KOPT-K1 (cell line): ENCODE data around the gene IDH2.
"Not testable (repeated sequence)": the region's sequence is repeated elsewhere in the genome, so short reads cannot be mapped to it uniquely, and the experiment has no call there.

Source experiments
- H3K27ac ChIP-seq: fragments of 200-600 bp; sonication (generic); 2 replicates; pipeline ENCODE4 v1.5.1; 2016; ENCODE audit warnings: antibody characterized with exemption, mild to moderate bottlenecking, low read depth, low read length; ENCODE audit not compliant: poor library complexity, severe bottlenecking
- H3K36me3 ChIP-seq: fragments of 200-600 bp; sonication (generic); 2 replicates; pipeline ENCODE4 v1.5.1; 2017; ENCODE audit warnings: antibody characterized with exemption, mild to moderate bottlenecking, low read length, moderate library complexity; ENCODE audit not compliant: insufficient read depth
- H3K9me3 ChIP-seq: fragments of 200-600 bp; sonication (generic); 2 replicates; pipeline ENCODE4 v1.5.1; 2017; ENCODE audit warnings: antibody characterized with exemption, low read length, mild to moderate bottlenecking; ENCODE audit not compliant: insufficient read depth, poor library complexity, severe bottlenecking

IDH2 gene

DNA sequence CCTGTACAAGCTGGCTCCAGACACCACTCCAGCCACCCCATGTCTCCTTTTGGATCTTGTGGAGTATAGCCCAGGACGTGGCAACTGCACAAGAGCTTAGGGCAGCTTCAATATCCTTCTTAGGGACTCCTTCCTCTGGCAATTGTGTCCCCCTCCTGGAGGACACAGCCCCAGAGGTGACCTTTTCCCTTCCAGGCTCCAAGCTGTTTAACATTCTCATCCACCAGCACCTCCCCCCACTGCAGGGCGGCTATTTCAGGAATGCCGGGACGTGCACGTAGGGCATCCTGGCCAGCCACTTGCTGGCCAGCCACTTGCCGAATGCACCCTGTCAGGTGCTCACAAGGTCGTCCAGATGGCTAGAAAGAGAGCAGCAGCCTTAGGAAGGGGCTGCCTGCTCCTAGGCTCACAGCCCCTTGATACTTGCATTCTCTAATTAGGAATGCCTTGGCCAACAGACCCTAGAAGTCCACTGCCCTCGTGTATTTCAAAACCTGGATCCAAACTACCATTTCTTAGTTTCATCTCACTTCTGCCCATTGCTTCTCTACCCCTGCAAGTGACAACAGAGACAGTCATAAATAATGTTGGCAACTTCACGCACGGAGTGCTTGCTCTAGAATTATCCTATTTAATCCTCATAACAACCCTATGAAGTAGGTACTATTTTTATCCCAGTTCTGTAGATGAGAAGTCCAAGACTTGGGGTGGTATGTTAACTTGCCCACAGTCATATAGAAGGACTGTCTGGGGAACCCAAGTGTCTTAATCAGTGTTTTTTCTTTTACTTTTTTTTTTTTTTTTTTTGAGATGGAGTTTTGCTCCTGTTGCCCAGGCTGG, 24.5 kb upstream of the IDH2 start:
- Histone ChIP-seq H3K27ac (no peak overlapping the region), H3K9me3 (no peaks in the 10 kb centered on the region), H3K36me3 (no peaks in the 10 kb centered on the region)

DNA sequence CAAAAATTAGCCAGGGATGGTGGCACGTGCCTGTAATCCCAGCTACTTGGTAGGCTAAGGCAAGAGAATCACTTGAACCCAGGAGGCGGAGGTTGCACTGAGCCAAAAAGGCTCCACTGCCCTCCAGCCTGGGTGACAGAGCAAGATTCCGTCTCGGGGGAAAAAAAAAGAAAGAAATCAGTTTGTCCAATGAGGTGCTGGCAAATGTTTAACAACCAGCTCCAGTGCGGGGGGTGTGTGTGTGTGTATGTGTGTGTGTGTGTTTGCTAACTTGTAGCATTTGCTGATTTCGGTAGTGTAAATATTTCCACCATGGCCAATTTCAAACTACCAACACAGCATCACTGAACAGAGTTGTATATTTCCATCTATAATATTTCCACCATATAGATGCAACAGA, 23.8 kb upstream of the IDH2 start:
- H3K9me3 ChIP-seq = no peaks in the 10 kb centered on the region
- H3K27ac ChIP-seq = no peak overlapping the region
- no peaks in the 10 kb centered on the region for H3K36me3 ChIP-seq

DNA sequence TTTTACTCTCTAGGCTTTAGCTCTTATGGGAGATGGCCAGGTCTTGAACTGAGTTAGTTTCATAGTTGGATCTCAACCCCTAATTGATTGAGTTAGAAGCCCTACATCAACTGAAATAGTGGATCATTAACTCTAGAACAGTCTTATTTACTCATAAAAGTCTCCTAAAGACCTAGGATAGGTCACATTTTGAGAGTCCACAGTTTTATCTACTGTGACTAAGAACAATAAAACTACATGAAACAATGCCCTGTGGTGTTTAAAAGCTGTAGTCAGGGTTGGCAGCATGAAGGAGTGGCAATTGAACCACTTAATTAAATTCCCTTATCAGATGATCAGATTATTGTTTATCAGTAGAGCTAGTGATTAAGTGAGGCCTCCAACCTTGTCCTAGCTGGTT, 22.2 kb upstream of the IDH2 start:
- Histone ChIP-seq H3K36me3 (no peaks in the 10 kb centered on the region), H3K27ac (no peak overlapping the region), H3K9me3 (no peaks in the 10 kb centered on the region)

DNA sequence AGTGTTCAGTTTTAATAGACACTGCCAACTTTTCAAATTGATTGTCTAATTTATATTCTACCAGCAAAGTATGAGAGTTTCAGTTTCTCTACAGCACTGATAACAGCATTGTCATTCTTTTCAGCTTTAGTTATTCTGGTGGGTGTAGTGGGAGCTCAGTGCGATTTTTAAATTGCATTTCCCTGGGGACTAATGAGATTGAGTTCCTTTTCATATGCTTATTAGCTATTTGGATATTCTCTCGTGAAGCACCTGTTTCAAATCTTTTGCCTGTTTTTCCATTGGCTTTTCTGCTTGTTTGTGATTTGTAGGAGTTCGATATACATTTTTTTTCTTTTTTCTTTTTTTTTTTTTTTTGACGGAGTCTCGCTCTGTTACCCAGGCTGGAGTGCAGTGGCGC, 18.8 kb upstream of the IDH2 start:
- Histone ChIP-seq H3K9me3 (no peaks in the 10 kb centered on the region), H3K36me3 (no peaks in the 10 kb centered on the region), H3K27ac (no peak overlapping the region)

DNA sequence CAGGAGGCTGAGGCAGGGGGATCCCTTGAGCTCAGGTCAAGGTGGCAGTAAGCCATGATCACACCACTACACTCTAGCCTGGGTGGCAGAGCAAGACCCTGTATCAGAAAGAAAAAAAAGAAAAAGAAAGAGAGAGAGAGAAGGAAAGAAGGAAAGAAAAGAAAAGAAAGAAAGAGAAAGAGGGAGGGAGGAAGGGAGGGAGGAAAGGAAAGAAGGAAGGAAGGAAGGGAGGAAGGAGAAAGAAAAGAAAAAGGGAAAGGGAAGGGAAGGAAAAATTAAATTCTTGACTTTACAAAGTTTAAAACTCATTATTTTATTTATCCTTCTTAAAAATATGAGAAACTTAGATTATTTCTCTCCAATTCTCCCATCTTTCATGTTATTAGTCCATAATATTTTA, 17.1 kb upstream of the IDH2 start:
- no peak overlapping the region for H3K27ac ChIP-seq
- H3K36me3 ChIP-seq = no peaks in the 10 kb centered on the region
- H3K9me3 ChIP-seq = peaks cover 10% of the 10 kb centered on the region

DNA sequence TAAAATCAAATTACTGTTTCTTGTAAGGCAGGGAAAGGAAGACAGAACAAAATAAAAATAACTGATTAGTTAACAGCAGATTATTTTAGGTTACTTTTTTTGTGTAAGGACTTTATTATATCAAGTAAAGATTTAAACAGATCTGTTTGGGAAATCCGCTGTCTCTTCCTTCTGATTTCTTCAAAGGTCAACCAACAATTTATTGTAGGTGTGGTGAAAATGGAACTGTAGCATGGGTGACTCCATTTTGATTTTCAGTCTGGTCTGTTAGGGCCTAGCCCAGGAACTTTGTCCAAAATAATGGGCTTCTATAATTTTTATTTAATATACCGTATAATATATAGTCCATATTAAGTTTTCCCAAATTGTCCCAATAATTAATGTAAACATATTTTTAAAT, 13.5 kb upstream of the IDH2 start:
- Histone ChIP-seq H3K27ac (no peak overlapping the region), H3K9me3 (peaks cover 19% of the 10 kb centered on the region), H3K36me3 (no peaks in the 10 kb centered on the region)

DNA sequence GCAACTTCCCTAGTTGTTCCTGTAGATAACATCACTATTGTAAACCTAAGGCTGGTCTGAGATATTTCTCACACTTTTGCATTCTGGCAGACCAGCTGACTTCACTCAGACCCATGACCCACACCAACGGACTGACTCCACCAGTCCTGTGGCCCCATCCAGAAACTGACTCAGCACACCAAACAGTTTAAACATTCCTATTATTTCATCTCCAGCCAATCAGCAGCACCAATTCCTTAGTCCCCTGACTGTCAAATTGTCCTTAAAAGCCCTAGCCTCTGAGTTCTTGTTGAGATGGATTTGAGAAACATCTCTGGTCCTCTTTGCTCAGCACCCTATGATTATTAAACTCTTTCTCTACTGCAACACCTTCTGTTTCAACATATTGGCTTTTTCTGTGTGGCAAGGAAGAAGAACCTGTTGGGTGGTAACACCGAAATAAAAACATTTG, 12.2 kb upstream of the IDH2 start:
- H3K9me3 ChIP-seq = peaks cover 19% of the 10 kb centered on the region

DNA sequence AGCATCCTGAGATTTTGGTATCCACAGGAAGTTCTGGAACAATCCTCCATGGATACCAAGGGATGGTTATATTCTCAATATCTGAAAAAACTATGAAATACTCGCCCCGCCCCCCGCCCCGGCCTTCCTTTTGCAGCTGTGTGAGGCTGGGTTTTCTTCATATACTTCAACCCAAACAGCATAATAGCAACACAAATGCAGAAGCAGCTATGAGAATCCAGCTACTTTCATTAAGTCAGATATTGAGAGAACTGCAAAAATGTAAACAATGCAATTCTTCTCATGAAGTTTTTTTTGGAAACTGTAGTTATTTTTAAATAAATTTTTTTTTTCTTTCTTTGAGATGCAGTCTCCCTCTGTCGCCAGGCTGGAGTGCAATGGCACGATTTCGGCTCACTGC, 10.9 kb upstream of the IDH2 start:
- Histone ChIP-seq H3K27ac (no peak overlapping the region), H3K36me3 (no peaks in the 10 kb centered on the region), H3K9me3 (peaks cover 19% of the 10 kb centered on the region)

More for the DNA sequence above, 12.2 kb upstream of the IDH2 start:
- H3K36me3 ChIP-seq = no peaks in the 10 kb centered on the region
- no peak overlapping the region for H3K27ac ChIP-seq

DNA sequence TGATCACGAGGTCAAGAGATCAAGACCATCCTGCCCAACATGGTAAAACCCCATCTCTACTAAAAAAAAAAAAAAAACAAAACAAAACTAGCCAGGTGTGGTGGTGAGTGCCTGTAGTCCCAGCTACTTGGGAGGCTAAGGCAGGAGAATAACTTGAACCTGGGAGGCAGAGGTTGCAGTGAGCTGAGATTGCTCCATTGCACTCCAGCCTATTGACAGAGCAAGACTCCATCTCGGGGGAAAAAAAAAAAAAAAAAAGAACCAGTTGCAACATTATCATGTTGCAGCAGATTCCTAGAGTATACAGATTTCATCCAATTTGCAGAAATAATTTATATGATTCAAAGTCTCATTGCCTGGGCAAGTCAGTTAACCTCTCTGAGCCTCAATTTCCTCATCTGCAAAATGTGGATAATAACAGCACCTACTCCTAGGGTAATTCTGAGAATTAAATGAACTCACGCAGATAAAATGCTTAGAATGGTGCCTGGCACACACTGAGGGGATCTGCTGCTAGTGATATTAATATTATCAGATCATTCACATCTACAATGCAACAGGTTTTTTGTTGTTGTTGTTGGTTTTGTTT, 7.0 kb upstream of the IDH2 start:
- not testable (repeated sequence) for H3K9me3 ChIP-seq, H3K27ac ChIP-seq, H3K36me3 ChIP-seq

DNA sequence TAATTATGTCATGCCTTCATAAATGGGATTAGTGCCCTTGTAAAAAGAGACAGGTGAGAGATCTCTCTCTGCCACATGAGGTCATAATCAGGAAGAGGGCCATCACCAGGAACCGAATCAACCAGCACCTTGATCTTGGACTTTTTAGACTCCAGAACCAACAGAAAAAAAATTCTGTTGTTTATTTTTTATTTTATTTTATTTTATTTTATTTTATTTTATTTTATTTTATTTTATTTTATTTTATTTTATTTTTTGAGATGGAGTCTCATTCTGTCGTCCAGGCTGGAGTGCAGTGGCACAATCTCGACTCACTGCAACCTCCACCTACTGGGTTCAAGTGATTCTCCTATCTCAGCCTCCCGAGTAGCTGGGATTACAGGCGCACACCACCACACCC, 5.8 kb upstream of the IDH2 start:
- H3K36me3 ChIP-seq, H3K9me3 ChIP-seq: not testable (repeated sequence)

DNA sequence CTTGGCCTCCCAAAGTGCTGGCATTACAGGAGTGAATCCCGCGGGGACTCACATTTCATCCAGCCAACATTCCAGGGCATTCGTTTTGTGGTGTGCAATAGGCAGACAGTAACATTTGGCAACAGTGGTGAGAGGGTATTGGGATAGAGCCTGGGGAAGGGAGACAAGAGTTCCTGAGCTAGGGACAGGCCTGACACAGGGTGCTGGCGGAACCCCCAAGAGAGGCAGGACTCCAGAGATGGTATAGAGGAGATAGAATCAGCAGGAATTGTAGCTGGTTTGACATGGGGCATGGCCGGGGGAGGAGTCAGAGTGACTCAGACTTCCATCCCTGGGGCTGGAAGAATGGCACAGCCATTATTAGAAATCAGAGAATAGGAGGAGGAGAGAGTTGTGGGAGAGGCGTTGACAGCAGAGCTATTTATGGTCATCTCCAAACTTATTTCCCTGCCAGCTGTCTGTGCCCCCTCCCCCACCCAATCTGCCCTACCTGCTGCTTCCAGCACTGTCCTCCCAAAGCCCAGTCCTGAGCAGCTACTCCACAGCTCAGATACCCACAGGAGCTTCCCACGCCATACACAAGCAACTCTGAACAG, 4.4 kb upstream of the IDH2 start:
- no peak overlapping the region for H3K27ac ChIP-seq

More for the DNA sequence above, 5.8 kb upstream of the IDH2 start:
- not testable (repeated sequence) for H3K27ac ChIP-seq

DNA sequence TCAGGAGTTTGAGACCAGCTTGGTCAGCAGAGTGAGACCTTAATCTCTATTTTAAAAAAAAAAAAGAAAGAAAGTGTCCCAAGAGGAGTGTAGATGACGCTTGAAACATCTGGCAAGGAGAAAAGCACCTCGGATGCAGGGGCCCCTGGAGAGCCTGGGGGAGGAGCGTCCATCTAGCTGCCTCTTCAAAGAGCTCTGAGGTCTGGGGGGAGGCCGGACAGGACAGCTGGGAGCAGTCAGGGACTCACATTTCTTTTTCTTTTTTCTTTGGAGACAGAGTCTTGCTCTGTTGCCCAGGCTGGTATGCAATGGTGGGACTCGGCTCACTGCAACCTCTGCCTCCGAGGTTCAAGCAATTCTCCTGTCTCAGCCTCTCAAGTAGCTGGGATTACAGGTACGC, 3.3 kb upstream of the IDH2 start:
- Histone ChIP-seq H3K9me3 (no peaks in the 10 kb centered on the region), H3K36me3 (no peaks in the 10 kb centered on the region), H3K27ac (no peak overlapping the region)

More for the DNA sequence above, 4.4 kb upstream of the IDH2 start:
- Histone ChIP-seq H3K9me3 (no peaks in the 10 kb centered on the region), H3K36me3 (no peaks in the 10 kb centered on the region)

DNA sequence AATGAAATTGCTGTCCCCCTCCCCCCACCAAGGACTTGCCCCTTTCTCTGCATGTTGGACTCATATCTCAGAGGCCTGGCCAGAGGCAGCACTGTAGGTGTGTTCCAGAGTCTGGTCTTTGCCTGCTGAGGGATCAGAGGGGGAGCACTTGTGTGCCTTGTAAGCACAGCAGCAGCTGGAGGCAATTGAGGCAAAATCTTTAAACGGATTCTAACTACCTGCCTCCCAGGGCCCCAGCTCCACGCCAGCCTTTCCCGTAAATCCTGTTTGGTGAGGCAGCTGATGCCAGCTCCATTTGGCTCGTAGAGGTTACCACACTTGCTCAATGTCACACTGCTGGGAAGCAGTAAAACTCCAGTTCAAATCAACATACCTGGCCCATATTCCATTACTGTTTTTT, 2.3 kb upstream of the IDH2 start:
- Histone ChIP-seq H3K27ac (no peak overlapping the region), H3K36me3 (no peaks in the 10 kb centered on the region), H3K9me3 (no peaks in the 10 kb centered on the region)

DNA sequence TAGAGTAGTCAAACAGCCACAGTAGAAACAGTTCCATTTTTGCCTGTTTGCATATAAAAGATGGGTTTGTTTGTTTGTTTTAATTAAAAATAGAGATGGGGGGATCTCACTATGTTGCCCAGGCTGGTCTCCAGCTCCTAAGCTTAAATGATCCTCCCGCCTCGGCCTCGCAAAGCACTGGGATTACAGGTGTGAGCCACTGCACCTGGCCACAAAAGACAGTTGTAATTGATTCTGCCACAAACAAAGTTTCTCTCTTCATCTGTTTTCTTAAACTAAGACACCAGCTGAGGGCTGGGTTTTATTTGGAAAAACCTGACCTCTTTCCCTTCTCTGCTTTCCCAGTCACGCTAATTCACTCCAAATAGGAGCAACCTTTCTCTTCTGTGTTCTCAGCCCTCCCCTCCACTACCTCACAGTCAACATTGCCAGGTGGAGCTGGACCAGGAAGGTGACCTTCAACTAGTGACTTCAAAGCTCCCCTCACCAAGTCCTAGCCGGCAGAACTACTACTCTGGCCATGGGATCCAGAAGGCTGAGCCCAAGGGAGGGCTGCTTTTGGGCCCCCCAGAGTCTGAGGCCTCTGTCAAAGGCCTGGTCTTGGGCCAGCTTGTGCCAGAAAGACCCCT, 1.5 kb upstream of the IDH2 start:
- no peaks in the 10 kb centered on the region for H3K36me3 ChIP-seq
- no peaks in the 10 kb centered on the region for H3K9me3 ChIP-seq
- H3K27ac ChIP-seq = no peak overlapping the region
